ENCODE data around the gene EBI3.

The EBI3 gene

DNA sequence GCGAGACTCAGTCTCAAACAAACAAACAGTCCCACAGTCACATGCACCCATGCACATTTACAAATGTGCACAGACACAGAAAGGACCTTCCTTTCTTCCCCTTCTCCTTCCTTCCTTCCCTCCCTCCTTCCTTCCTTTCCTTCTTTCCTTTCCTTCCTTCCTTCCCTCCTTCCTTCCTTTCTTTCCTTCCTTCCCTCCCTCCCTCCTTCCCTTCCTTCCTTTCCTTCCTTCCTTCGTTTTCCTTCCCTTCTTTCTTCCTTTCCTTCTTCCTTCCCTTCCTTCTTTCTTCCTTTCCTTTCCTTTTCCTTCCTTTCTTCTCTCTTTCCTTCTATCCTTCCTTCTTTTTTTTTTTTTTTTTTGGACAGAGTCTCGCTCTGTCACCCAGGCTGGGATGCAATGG lies 16.2 kb upstream of the EBI3 start:
- no peak overlapping the region for H3K4me3 ChIP-seq (ENCODE audit: low read length)
- H3K4me1 ChIP-seq (ENCODE audit: control insufficient read depth, low read length), result no peaks in the 10 kb centered on the region
- H3K27ac ChIP-seq (ENCODE audit: low read depth, low read length), result no peak overlapping the region
- H3K27me3 ChIP-seq (ENCODE audit: control insufficient read depth, low read length), result peaks cover 9% of the 10 kb centered on the region; the same call in 1 of the 2 replicates
- H3K79me2 ChIP-seq (ENCODE audit: control insufficient read depth, low read length), result no peaks in the 10 kb centered on the region
- no peaks in the 10 kb centered on the region for H3K36me3 ChIP-seq (ENCODE audit: control insufficient read depth, low read length)
- no peak overlapping the region for H3K4me2 ChIP-seq (ENCODE audit: low read length)
- H3K9me3 ChIP-seq (ENCODE audit: control insufficient read depth, insufficient read depth, low read length), result no peaks in the 10 kb centered on the region; the same call in 1 of the 2 replicates
- no peaks in the 10 kb centered on the region for H3K9me2 ChIP-seq (replicated peaks; ENCODE audit: control insufficient read depth, low read length)
- H3F3A ChIP-seq (ENCODE audit: control insufficient read depth, insufficient read depth), result no peaks in the 10 kb centered on the region
- no peaks in the 10 kb centered on the region for H4K20me1 ChIP-seq (ENCODE audit: control insufficient read depth, insufficient read depth, low read depth, low read length)
- TF ChIP-seq, protein P1, sequence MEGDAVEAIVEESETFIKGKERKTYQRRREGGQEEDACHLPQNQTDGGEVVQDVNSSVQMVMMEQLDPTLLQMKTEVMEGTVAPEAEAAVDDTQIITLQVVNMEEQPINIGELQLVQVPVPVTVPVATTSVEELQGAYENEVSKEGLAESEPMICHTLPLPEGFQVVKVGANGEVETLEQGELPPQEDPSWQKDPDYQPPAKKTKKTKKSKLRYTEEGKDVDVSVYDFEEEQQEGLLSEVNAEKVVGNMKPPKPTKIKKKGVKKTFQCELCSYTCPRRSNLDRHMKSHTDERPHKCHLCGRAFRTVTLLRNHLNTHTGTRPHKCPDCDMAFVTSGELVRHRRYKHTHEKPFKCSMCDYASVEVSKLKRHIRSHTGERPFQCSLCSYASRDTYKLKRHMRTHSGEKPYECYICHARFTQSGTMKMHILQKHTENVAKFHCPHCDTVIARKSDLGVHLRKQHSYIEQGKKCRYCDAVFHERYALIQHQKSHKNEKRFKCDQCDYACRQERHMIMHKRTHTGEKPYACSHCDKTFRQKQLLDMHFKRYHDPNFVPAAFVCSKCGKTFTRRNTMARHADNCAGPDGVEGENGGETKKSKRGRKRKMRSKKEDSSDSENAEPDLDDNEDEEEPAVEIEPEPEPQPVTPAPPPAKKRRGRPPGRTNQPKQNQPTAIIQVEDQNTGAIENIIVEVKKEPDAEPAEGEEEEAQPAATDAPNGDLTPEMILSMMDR (IDR thresholded peaks at IDR 0.05; ENCODE audit: low read depth, low read length, poor library complexity, severe bottlenecking), result no peak
- TF ChIP-seq EZH2phosphoT487 (IDR thresholded peaks at IDR 0.05; ENCODE audit: borderline replicate concordance, low read length), result no peak

DNA sequence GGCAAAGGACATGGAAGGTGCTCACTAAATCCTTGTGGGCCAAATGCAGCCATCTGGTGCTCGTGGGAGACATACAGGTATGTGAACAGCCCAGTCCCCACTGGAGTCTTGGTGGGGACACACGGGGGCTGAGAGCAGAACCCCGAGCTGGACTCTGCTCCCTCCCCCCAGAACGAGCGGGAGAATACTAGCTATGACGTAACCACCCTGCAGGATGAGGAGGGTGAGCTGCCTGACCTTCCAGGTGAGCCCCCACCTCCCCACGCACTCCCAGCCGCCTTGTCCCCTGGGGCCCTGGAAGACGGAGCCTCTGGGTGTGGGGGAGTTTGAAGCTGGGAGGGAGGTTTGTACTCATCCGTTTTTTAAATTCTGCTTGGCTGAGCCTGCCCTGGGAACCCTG lies 13.5 kb upstream of the EBI3 start:
- H3K79me2 ChIP-seq (ENCODE audit: control insufficient read depth, low read length), result no peaks in the 10 kb centered on the region
- no peaks in the 10 kb centered on the region; the same call in 1 of the 2 replicates for H3K4me1 ChIP-seq (ENCODE audit: control insufficient read depth, low read length)
- peaks cover 9% of the 10 kb centered on the region; the same call in 1 of the 2 replicates for H3K27me3 ChIP-seq (ENCODE audit: control insufficient read depth, low read length)
- no peaks in the 10 kb centered on the region for H3F3A ChIP-seq (ENCODE audit: control insufficient read depth, insufficient read depth)
- H4K20me1 ChIP-seq (ENCODE audit: control insufficient read depth, insufficient read depth, low read depth, low read length), result no peaks in the 10 kb centered on the region
- no peak overlapping the region for H3K4me2 ChIP-seq (ENCODE audit: low read length)
- H3K9me3 ChIP-seq (ENCODE audit: control insufficient read depth, insufficient read depth, low read length), result no peaks in the 10 kb centered on the region; the same call in 1 of the 2 replicates
- H3K27ac ChIP-seq (ENCODE audit: low read depth, low read length), result no peak overlapping the region
- TF ChIP-seq, protein P1 (IDR thresholded peaks at IDR 0.05; ENCODE audit: low read depth, low read length, poor library complexity, severe bottlenecking), result no peak
- TF ChIP-seq EZH2phosphoT487 (IDR thresholded peaks at IDR 0.05; ENCODE audit: borderline replicate concordance, low read length), result no peak
- no peak overlapping the region for H3K4me3 ChIP-seq (ENCODE audit: low read length)
- no peaks in the 10 kb centered on the region for H3K9me2 ChIP-seq (replicated peaks; ENCODE audit: control insufficient read depth, low read length)
- no peaks in the 10 kb centered on the region for H3K36me3 ChIP-seq (ENCODE audit: control insufficient read depth, low read length)

DNA sequence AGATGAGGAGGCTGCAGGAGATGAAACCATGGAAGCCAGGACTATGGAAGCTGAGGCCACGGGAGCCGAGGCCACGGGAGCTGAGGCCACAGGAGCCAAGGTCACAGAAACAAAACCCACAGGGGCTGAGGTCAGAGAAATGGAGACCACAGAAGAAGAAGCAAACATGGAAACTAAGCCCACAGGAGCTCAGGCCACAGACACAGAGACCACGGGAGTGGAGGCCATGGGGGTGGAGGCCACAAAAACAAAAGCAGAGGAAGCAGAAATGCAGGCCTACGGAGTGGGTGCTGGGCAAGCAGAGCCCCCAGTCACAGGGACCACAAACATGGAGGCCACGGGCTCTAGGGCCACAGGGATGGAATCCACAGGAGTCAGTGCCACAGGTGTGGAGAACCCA lies 12.5 kb upstream of the EBI3 start:
- TF ChIP-seq, protein P1 (IDR thresholded peaks at IDR 0.05; ENCODE audit: low read depth, low read length, poor library complexity, severe bottlenecking), result no peak
- no peak for TF ChIP-seq EZH2phosphoT487 (IDR thresholded peaks at IDR 0.05; ENCODE audit: borderline replicate concordance, low read length)
- H3K27ac ChIP-seq (ENCODE audit: low read depth, low read length), result no peak overlapping the region
- no peak overlapping the region for H3K4me2 ChIP-seq (ENCODE audit: low read length)
- H3K36me3 ChIP-seq (ENCODE audit: control insufficient read depth, low read length), result no peaks in the 10 kb centered on the region
- no peak overlapping the region for H3K4me3 ChIP-seq (ENCODE audit: low read length)
- no peaks in the 10 kb centered on the region; the same call in 1 of the 2 replicates for H3K9me3 ChIP-seq (ENCODE audit: control insufficient read depth, insufficient read depth, low read length)
- H3F3A ChIP-seq (ENCODE audit: control insufficient read depth, insufficient read depth), result no peaks in the 10 kb centered on the region
- H3K9me2 ChIP-seq (replicated peaks; ENCODE audit: control insufficient read depth, low read length), result no peaks in the 10 kb centered on the region
- no peaks in the 10 kb centered on the region for H4K20me1 ChIP-seq (ENCODE audit: control insufficient read depth, insufficient read depth, low read depth, low read length)
- peaks cover 3% of the 10 kb centered on the region for H3K4me1 ChIP-seq (ENCODE audit: control insufficient read depth, low read length)
- peaks cover 9% of the 10 kb centered on the region for H3K27me3 ChIP-seq (ENCODE audit: control insufficient read depth, low read length)
- no peaks in the 10 kb centered on the region for H3K79me2 ChIP-seq (ENCODE audit: control insufficient read depth, low read length)

All from DOHH2 (cell line).